Renal cortical epithelial cell (primary cell): ENCODE measurements around the gene HHLA2. TPM values are rescaled to one million over a fixed set of nuclear protein-coding genes. Genes with fewer than 3 reads are reported as not detected.
A peak's percentile ranks its signal among the peaks of the same experiment; 100 is the strongest.

Experiments
- DNase-seq: peaks from one replicate; pipeline ENCODE4 v3.0.0-alpha.2; 2011; ENCODE audit warnings: low read depth
- total RNA-seq: library from RNA; depleted of rRNA; stranded (reverse); fragments of >200 nt; gene quantifications from 2 replicates; pipeline ENCODE4 v1.2.3, GENCODE V29; 2014

HHLA2 gene
- total RNA-seq, 1 donor from 2014 or later = 0.05 TPM

DNA sequence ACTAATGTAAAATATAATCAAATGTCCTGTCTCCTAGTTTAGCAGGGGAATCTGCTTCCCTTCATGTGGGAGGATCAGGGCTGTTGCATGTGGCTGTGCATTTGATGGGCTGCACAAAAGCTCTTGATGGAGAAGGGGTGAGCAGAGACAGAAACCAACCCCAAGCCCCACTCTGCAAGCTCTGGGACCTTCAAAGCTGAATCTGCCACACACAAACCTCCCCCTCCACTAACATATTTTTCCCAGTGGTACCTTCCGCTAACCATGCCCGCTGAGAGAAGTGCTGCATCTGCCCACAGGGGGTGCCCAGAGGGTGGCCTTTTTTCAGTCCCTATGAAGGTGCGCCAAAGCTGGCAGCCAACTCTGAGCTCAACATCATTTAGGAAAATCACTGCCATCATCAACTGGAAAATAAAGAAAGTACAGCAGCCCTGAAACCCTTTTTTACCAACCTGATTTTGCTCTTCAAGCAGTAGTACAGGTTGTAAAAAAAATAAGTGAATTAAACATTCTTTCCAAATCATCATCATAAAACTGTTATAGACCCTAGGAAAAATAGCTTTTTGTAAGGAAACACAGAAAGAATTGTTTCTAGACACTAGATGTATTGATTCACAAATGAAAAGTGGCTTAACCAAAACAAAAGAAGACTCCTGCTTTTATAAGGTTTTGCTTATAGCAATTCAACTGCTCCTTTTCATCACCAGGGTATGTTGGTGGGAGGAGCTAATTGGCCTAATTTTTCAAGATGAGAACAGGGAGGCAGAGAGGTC lies 97.0 kb downstream of the HHLA2 start:
- DNase-seq = no peak

GRCh38 chr3:108394016-108394415 lies 97.7 kb downstream of the HHLA2 start:
- no peak for DNase-seq

DNA sequence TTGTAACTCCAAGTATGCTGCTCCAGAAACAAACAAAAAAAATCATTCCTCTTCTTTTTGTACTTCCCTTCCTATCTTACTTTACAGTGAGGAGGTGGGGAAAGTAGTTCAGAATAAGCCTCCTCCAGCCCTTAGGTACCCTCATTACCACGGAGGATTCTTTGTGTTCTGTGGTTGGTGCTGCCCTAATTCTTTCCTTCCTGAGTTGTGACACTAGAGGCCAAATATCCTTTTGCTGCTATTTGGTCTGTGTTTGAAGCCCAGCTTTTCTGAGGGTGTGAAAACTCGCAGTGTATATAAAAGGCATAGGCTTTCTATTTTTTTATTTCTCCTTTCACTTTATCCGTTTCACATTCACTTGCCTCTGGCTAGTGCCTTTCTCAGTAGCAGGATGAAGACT lies 98.2 kb downstream of the HHLA2 start:
- no peak for DNase-seq

DNA sequence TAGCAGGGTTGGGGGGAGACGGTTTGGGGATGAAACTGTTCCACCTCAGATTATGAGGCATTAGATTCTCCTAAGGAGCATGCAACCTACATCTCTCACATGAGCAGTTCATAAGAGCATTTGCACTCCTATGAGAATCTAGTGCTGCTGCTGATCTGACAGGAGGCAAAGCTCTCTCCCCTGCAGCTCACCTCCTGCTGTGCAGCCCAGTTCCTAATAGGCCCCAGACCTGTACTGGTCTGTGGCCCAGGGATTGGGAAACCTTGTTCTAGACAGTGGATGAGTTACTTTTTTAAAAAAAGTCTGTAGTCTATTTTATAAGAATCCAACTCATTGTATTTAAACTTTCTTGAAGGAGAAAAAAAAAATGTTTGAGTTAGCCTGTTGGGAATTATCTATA lies 100.0 kb downstream of the HHLA2 start:
- DNase-seq = no peak

DNA sequence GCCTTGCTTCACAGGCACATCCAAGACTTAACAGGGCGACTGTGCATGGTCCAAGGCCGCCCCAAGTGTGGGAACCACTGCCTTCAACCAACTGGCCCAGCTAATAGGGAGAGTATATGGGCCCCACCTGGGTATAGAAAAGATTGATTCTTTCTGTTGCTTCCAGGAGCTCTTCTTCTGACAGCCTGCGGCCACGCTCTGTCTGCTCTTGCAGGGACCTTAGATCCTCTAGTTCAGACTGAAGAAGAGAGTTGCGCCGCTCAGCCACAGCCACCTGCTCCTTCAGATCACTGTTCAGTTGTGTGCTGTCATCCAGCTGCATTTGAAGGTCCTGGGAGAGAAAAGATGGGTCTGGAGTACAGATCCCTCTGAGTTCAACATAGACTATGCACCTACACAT lies 102.2 kb downstream of the HHLA2 start:
- DNase-seq = no peak

DNA sequence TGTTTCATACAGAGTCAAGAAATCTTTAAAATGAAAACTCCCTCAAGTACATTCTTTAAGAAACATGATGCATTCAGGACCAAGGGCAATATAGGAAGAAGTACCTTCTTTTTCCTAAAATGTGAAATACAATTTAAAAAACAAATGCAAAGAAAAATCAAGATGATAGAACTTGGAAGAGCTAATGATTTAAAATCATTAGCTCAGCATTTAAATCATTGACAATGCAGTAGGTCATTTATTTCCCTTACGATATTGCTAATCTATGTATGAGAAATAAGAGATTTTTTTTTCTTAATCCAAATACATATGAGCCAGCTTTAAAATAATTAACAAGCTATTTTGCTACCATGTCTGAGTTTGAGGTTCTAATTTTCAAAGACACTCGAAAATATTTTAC lies 105.5 kb downstream of the HHLA2 start:
- DNase-seq = no peak

DNA sequence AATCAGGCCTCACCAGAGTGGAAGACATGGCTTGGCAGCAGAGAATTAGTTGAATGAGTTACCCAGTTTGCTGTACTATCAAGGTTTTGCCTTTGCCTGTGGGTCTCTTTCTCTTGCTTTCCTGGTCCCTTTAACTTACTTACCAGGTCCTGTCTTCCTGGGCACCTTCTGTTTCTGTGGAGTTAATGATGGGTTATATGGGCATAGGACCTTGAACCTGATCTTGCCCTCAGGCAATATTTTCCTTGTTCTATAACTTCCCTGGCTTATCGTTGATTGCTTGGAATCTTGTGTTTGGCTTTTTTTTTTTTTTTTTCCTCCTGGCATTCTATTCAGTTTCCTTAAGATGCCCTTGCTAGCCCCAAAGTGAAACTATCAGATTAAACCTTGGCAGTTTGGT lies 106.8 kb downstream of the HHLA2 start:
- DNase-seq = peak; percentile 27

- no peak for DNase-seq
These were observed 107.5 kb downstream of the HHLA2 start for GRCh38 chr3:108403686-108404345.

DNA sequence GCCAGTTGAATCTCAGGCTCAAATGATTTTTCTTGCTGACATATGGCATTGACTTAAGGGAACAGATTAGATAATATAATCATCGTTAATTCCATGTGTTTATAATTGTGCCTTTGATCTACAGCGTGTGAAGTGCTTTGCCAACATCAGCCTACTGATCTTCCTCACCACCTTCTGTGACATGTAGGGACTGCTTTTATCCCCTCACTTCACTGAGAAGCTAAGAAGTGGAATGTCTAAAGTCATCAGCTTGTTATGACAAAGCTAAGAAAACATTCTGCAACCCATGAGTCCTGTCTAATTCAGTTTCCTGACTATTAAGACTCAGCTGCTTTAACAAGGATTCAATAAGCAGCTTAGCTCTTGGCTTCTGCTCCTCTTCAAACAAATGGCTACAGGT lies 108.0 kb downstream of the HHLA2 start:
- no peak for DNase-seq

DNA sequence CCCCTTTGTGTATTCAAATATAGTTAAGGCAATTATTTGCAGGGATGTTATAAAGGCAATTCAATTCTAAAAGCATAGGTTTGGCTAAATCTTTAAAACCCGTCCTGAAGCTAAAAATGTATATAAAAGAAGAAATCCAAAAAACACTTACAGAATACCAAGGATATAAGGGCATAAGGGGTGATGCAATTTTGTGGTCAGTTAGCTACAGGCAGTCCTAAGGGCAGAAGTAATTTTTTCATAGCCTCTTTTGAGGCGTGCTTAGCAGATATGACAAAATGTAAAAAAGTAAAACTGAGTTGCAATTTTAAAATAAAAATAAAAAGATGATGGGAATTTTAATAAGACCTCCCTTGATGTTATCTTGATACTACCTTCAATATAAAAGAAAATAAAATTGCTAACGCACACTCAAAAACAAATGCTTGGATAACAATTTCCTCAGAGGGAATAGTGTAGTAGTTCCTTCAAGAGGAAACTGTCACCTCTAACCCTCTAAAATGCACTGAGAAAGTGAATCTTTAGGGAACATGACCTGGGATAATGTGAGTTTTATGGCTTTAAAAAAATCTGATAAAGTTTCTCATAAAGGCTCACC lies 109.8 kb downstream of the HHLA2 start:
- DNase-seq = no peak

DNA sequence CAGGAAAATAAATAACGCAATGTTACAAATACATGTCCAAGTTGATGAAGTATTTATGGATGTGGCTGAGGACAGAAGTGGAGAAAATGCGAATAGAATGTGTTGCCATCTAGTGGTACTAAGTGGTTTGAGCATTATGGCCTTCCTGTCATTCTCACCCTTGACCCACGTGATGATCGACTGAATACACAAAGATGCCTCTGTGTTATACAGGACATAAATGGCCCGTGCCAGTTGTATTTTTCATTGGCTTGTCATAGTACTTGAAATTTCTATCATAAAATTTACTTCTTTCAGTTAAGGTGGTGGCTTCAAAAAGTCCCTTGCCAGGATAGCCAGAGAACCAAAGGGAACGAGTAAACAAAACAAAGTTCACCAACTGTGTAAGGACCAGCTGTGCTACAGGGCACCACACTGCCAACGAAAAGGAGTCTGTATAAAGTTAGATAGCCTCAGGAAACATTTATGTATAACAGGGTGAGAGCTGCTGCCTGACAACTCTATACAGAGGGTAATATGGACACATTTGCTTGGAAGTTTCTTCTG lies 110.4 kb downstream of the HHLA2 start:
- DNase-seq = peak; percentile 60

GRCh38 chr3:108407886-108408285 lies 111.5 kb downstream of the HHLA2 start:
- no peak for DNase-seq

GRCh38 chr3:108408883-108409799 lies 112.8 kb downstream of the HHLA2 start:
- DNase-seq = no peak

- DNase-seq = no peak
These were observed 113.4 kb downstream of the HHLA2 start for GRCh38 chr3:108409800-108410178.

DNA sequence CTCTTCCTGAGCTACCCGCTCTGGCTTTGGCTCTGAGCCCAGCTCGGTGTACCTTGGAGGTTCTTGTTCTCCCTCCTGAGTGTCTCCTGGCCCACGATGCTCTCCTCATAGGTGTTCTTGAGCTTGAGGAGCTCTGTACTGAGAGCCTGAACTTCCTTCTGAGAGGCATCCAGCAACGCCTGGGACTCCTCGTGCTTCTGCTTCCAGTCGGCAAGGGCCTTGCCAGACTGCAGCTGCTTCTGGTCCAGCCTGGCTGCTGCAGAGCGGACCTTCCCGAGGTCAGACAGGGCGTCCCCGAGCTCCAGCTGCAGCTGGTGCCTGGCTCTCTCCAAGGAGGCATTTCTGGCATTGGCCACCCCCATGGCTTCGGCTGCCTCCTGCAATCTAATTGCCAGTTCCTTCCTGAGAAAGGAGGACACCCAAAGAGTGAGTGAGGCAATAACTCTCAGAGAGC lies 114.2 kb downstream of the HHLA2 start:
- DNase-seq = no peak

DNA sequence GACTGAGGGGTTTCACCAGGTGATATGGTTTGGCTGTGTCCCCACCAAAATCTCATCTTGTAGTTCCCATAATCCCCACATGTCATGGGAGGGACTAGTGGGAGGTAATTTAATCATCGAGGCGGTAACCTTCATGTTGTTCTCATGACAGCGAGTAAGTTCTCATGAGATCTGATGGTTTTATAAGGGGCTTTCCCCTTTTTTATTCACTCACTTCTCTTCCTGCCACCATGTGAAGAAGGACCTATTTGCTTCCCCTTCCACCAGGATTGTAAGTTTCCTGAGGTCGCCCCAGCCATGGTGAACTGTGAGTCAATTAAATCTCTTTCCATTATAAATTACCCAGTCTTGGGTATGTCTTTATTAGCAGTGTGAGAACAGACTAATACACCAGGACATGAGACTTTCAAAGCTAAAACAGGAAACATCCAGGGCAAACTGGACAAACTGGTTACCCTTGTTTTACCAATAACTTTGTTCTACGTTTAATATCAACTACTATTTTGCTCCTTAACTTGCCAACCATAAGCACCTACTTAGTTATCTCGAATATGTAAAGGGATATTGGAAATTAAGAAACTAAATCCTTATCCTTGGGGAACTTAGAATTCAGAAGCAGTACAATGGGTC lies 115.9 kb downstream of the HHLA2 start:
- no peak for DNase-seq

DNA sequence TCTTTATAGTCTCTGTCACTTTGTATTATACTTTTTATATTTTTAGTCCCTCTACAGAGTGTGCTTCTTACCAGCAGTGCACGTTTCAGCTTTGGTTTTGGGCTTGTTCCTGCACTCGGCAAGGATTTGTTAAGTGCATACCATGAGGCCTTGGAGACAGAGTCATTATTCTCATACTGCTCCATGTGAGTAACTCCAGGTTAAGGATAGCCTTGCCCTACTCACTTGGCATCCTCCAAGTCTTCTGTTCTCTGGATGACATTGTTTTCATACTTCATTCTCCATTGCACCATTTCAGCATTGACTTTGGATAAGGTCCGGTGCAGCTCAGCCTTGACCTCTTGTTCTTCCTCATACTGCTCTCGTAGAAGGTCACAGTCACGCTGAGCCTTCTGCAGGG lies 117.7 kb downstream of the HHLA2 start:
- no peak for DNase-seq

DNA sequence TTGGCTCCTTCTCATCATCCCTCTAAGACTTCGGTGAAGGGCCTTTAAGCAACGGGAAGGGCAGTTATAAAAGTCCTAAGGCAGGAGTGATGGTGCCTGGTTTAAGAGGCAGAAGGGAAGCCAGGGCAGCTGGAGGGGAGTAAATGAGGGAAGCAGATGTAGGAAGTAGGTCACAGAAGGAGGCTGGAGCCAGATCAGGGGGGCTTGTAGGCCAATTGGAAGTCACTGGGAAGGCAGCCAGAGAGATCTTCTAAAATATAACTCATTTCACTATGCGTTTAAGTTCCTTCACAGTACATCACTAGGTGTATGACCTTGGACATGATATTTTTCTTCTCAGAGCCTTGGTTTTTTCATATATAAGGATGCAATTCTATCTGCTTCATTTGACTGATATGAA lies 119.3 kb downstream of the HHLA2 start:
- no peak for DNase-seq

- no peak for DNase-seq
These were observed 119.9 kb downstream of the HHLA2 start for GRCh38 chr3:108416111-108416869.

DNA sequence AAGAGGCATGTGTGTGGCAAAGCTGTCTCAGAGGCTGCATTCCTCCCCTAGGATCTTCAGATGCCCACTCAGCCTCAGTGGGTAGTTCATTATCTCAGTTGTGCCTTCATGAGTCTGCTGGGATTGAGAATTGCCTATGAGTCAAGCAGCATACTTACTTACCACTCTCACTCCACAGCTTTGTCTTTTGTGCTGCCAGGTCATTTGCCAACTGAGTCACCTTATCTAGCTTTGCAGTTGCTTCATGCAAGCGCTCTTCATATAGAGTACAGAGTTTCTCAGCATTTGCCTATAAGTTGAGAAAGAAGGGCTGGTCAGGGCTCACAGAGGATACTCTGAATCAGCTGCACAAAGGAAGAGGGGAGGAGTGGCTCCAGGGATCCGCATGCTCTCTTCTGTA lies 124.6 kb downstream of the HHLA2 start:
- DNase-seq = peak; percentile 78
